Pancreas (tissue), 10 donors: ENCODE results near the gene FXR1. TPM values are rescaled to one million over a fixed set of nuclear protein-coding genes. Genes with fewer than 3 reads are reported as not detected.

Source experiments
- ATAC-seq, 4 donors: fragments of 200-7000 bp; cut with Tn5 transposase; one replicate each; pipeline versions ENCODE4 v1.8.0 to v1.9.1; 2020; ENCODE audit warnings: mild to moderate bottlenecking in 4 of 4, moderate library complexity in 4 of 4
- DNase-seq, 6 donors: peaks; one replicate each; pipeline ENCODE4 v3.0.0-alpha.2; 2020
- FAIRE-seq: peaks from 2 replicates; lab custom pipeline; 2012; peaks lifted over from hg19 to GRCh38; lab: Jason Lieb, UNC
- H3K27ac ChIP-seq, 4 donors: fragments of 200-600 bp; sonication (generic); 1 replicate in 3 of 4; 2 replicates in 1 of 4; pipeline versions ENCODE4 v1.5.0 to v1.8.0; 2020
- H3K27me3 ChIP-seq, 4 donors: fragments of 200-600 bp; one replicate each; pipeline ENCODE4 v1.8.0; 2021
- H3K36me3 ChIP-seq, 3 donors: fragments of 200-600 bp; sonication (generic) in 1 of 3; one replicate each; pipeline versions ENCODE4 v1.5.0 to v1.8.0; 2020 to 2021
- H3K4me1 ChIP-seq, 3 donors: fragments of 200-600 bp; one replicate each; pipeline ENCODE4 v1.8.0; 2021
- H3K4me3 ChIP-seq, 4 donors: fragments of 200-600 bp; sonication (generic) in 2 of 4; one replicate each; pipeline versions ENCODE4 v1.5.0 to v1.8.0; 2020 to 2021
- H3K9me3 ChIP-seq, 4 donors: fragments of 200-600 bp; one replicate each; pipeline ENCODE4 v1.8.0; 2021
- CTCF ChIP-seq, 4 donors: fragments of 200-600 bp; sonication (generic) in 3 of 4; IDR thresholded peaks; one replicate each; pipeline versions ENCODE4 v1.5.0 to v1.8.0; 2021; ENCODE audit warnings: antibody characterized with exemption in 4 of 4
- WGBS, 2 donors: extraction: QIAGEN DNeasy Blood & Tissue Kit; methylation state at CpG; one replicate each; pipeline ENCODE4 v1.1.7; 2013; 5-methylcytosine and 5-hydroxymethylcytosine counted together
- intact Hi-C, 3 donors: fragments of 100-400 bp; cut with DNase I; formaldehyde crosslinking; loops; one replicate each; pipeline versions ENCODE4 v1.11.1 to v1.14.2; 2022
- polyA plus RNA-seq, 2 donors: library from polyadenylated mRNA; stranded (reverse); fragments of 200-250 nt; gene quantifications; one replicate each; pipeline ENCODE4 v1.2.3, GENCODE V29; 2013
- total RNA-seq, 6 donors: library from RNA; stranded (reverse); fragmentation: NEBNext Ultra II Directional in 4 of 6; extraction: Animal tissue kit (Norgen Biotek cat#: 25700) in 4 of 6; gene quantifications; one replicate each; pipeline versions ENCODE4 v1.2.1 to v1.2.4, GENCODE V29; 2021 to 2023
- donor health status: healthy with polysubstance abuse.
- donor health status: DM: no; HTN: no; CAD: no; lungs with moderate emphysema.
- donor health status: DM: no; HTN: no; CAD: no.
- donor health status: control.
- donor health status: control.
- donor health status: Bipolar disorder and iron deficiency.
- donor health status: DM: yes; HTN: yes; CAD: no.
- donor health status: DM: no; HTN: no; CAD: no.
- donor health status: DM: no; HTN: no; CAD: no.
- donor health status: DM: yes; HTN: yes; CAD: no.

The FXR1 gene
- total and polyA plus RNA-seq, 8 donors = 33.5 to 76.6 (median 58.4) TPM

GRCh38 chr3:180918542-180918941, 6.1 kb downstream of the FXR1 start:
- TF ChIP-seq CTCF (IDR thresholded peaks at IDR 0.05) = no peak
- Histone ChIP-seq H3K27me3 (no peaks in the 10 kb centered on the region), H3K36me3 (no peaks in the 10 kb centered on the region), H3K27ac (no peak overlapping the region), H3K4me3 (no peak overlapping the region), H3K4me1 (peaks cover 10 to 20% (median 17%) of the 10 kb centered on the region in 3 donors), H3K9me3 (no peaks in the 10 kb centered on the region)
- FAIRE-seq = no peak
- no peak for DNase-seq
- intact Hi-C loops = no loop called here
- ATAC-seq = no peak
- 28 to 30% methylated on average over 1 of the region's 1 CpG for WGBS, 2 donors

GRCh38 chr3:180922242-180922641, 9.8 kb downstream of the FXR1 start:
- Histone ChIP-seq H3K9me3 (no peaks in the 10 kb centered on the region), H3K36me3 (no peaks in the 10 kb centered on the region), H3K27me3 (no peaks in the 10 kb centered on the region), H3K4me3 (no peak overlapping the region), H3K4me1 (peaks cover 7 to 12% (median 7%) of the 10 kb centered on the region in 3 donors), H3K27ac (no peak overlapping the region)
- TF ChIP-seq CTCF (IDR thresholded peaks at IDR 0.05) = no peak
- intact Hi-C loops = no loop called here
- ATAC-seq (no peak), FAIRE-seq (no peak), DNase-seq (no peak)

GRCh38 chr3:180923561-180923960, 11.1 kb downstream of the FXR1 start:
- 95% methylated on average over 4 of the region's 4 CpGs for WGBS, 2 donors
- H3K27me3 ChIP-seq = no peaks in the 10 kb centered on the region
- H3K9me3 ChIP-seq = no peaks in the 10 kb centered on the region
- FAIRE-seq (no peak), ATAC-seq (no peak), DNase-seq (no peak)
- peaks cover 8 to 12% (median 8%) of the 10 kb centered on the region in 3 donors for H3K4me1 ChIP-seq
- H3K27ac ChIP-seq = no peak overlapping the region
- no peak overlapping the region for H3K4me3 ChIP-seq
- no peak for TF ChIP-seq CTCF (IDR thresholded peaks at IDR 0.05)
- H3K36me3 ChIP-seq = no peaks in the 10 kb centered on the region
- intact Hi-C loops = no loop called here

GRCh38 chr3:180926526-180926925, 14.1 kb downstream of the FXR1 start:
- no peak for ATAC-seq
- no peak for FAIRE-seq
- Histone ChIP-seq H3K4me1 (peaks cover 5 to 8% (median 8%) of the 10 kb centered on the region in 3 donors), H3K36me3 (no peaks in the 10 kb centered on the region), H3K27ac (no peak overlapping the region), H3K9me3 (no peaks in the 10 kb centered on the region), H3K27me3 (no peaks in the 10 kb centered on the region), H3K4me3 (no peak overlapping the region)
- intact Hi-C loops = no loop called here
- 29 to 43% methylated on average over 2 of the region's 2 CpGs for WGBS, 2 donors
- no peak for DNase-seq
- TF ChIP-seq CTCF (IDR thresholded peaks at IDR 0.05) = no peak

GRCh38 chr3:180929376-180929775, 16.9 kb downstream of the FXR1 start:
- no peak for DNase-seq
- H3K4me1 ChIP-seq = peaks cover 5 to 8% (median 8%) of the 10 kb centered on the region in 3 donors
- no peak for FAIRE-seq
- no peak for ATAC-seq
- H3K4me3 ChIP-seq = no peak overlapping the region
- no peaks in the 10 kb centered on the region for H3K36me3 ChIP-seq
- no peaks in the 10 kb centered on the region for H3K27me3 ChIP-seq
- H3K27ac ChIP-seq = no peak overlapping the region
- WGBS, 2 donors = 84 to 90% methylated on average over 5 of the region's 5 CpGs
- intact Hi-C loops = no loop called here
- H3K9me3 ChIP-seq = no peaks in the 10 kb centered on the region
- TF ChIP-seq CTCF (IDR thresholded peaks at IDR 0.05) = no peak
